Tibial nerve (tissue), 3 donors: ENCODE data around the gene RCSD1.

Experiments used
- CTCF ChIP-seq, 5 experiments: fragments of 200-600 bp in 3 of 5; fragments of 450-650 bp in 2 of 5; sonication (generic) in 3 of 5; IDR thresholded peaks; one replicate each; pipeline ENCODE4 v1.5.1; 2016 to 2019; ENCODE audit warnings: antibody characterized with exemption in 5 of 5, mild to moderate bottlenecking in 3 of 5, moderate library complexity in 2 of 5
- POLR2A ChIP-seq, 2 donors: fragments of 450-650 bp; IDR thresholded peaks; one replicate each; pipeline ENCODE4 v1.6.1; 2017; ENCODE audit warnings: antibody characterized with exemption in 2 of 2, mild to moderate bottlenecking in 2 of 2, moderate library complexity in 2 of 2

GRCh38 chr1:167659450-167659849 lies 29.4 kb downstream of the RCSD1 start:
- TF ChIP-seq CTCF (IDR thresholded peaks at IDR 0.05), result no peak
- TF ChIP-seq POLR2A (IDR thresholded peaks at IDR 0.05), result no peak
